GM12878 (cell line): ENCODE results near the gene PPP1R1C. TPM values are rescaled to one million over a fixed set of nuclear protein-coding genes. Genes with fewer than 3 reads are reported as not detected.
A peak's percentile ranks its signal among the peaks of the same experiment; 100 is the strongest.

Experiments used
- ATAC-seq: fragments of 200-7000 bp; cut with Tn5 transposase; 3 replicates; pipeline ENCODE4 v1.9.1; 2020; ENCODE audit warnings: mild to moderate bottlenecking, moderate library complexity
- BruUV-seq: library from RNA; stranded (reverse); fragments of 400-500 nt; replicated peaks from 2 replicates; lab custom pipeline; 2021; lab: Mats Ljungman, UMichigan
- CTCF ChIA-PET: fragments of 300-600 bp; sonication (Branson Sonifier 250); formaldehyde crosslinking; extraction: SDS; loops from one replicate; lab custom pipeline; 2021; ENCODE audit warnings: inconsistent platforms; lab: Yijun Ruan, JAX
- POLR2A ChIA-PET: fragments of 350-600 bp; formaldehyde crosslinking; extraction: SDS; loops from one replicate; lab custom pipeline; 2021; ENCODE audit warnings: inconsistent platforms; lab: Charles Lee
- RAD21 ChIA-PET: fragments of 300-600 bp; sonication (Branson Sonifier 250); formaldehyde crosslinking; loops from one replicate; lab custom pipeline; 2023; ENCODE audit warnings: antibody characterized with exemption; ENCODE audit not compliant: unreplicated experiment; lab: Charles Lee
- SMC1A ChIA-PET: fragments of 300-600 bp; sonication (Branson Sonifier 250); formaldehyde crosslinking; loops from one replicate; lab custom pipeline; 2023; ENCODE audit not compliant: unreplicated experiment, uncharacterized antibody; lab: Charles Lee
- DNase-seq: peaks from one replicate; pipeline ENCODE4 v3.0.0-alpha.2; 2011; ENCODE audit warnings: low read depth, low spot score
- FAIRE-seq: peaks from 3 replicates; lab custom pipeline; 2011; peaks lifted over from hg19 to GRCh38; lab: Jason Lieb, UNC
- H2AFZ ChIP-seq: 2 replicates; pipeline ENCODE4 v1.6.0; 2011; ENCODE audit warnings: low read depth, low read length, control low read depth; ENCODE audit not compliant: control insufficient read depth
- H3K27ac ChIP-seq: 2 replicates; pipeline ENCODE4 v1.5.1; 2011; ENCODE audit warnings: control low read depth; ENCODE audit not compliant: control insufficient read depth, insufficient read depth
- H3K27me3 ChIP-seq, 2 experiments: replicated peaks in 1 of 2; 2 replicates each; pipeline versions ENCODE4 v1.6.0 to v1.6.1; 2011; ENCODE audit warnings: low read length in 1 of 2; ENCODE audit not compliant: control insufficient read depth in 2 of 2, insufficient read depth in 2 of 2
- H3K36me3 ChIP-seq, 2 experiments: 2 replicates each; pipeline ENCODE4 v1.5.1; 2011; ENCODE audit warnings: low read length in 1 of 2; ENCODE audit not compliant: control insufficient read depth in 2 of 2, insufficient read depth in 2 of 2
- H3K4me1 ChIP-seq: 2 replicates; pipeline ENCODE4 v1.6.1; 2011; ENCODE audit warnings: mild to moderate bottlenecking, low read length, moderate library complexity, mixed read lengths; ENCODE audit not compliant: control insufficient read depth, insufficient read depth
- H3K4me2 ChIP-seq: 2 replicates; pipeline ENCODE4 v1.6.0; 2011; ENCODE audit warnings: control low read depth; ENCODE audit not compliant: control insufficient read depth, insufficient read depth
- H3K4me3 ChIP-seq: fragments of 200-600 bp; sonication (generic); 2 replicates; pipeline ENCODE4 v1.5.1; 2016
- H3K79me2 ChIP-seq: 2 replicates; pipeline ENCODE4 v1.6.0; 2011; ENCODE audit warnings: low read length; ENCODE audit not compliant: control insufficient read depth, insufficient read depth
- H3K9ac ChIP-seq: 2 replicates; pipeline ENCODE4 v1.8.0; 2011; ENCODE audit warnings: low read length, control low read depth, mixed read lengths; ENCODE audit not compliant: control insufficient read depth, insufficient read depth
- H3K9me3 ChIP-seq: replicated peaks from 3 replicates; pipeline ENCODE4 v1.5.1; 2011; ENCODE audit warnings: mild to moderate bottlenecking, low read length; ENCODE audit not compliant: control insufficient read depth, insufficient read depth
- H4K20me1 ChIP-seq: 2 replicates; pipeline ENCODE4 v1.6.0; 2011; ENCODE audit not compliant: control insufficient read depth, insufficient read depth
- BMI1 ChIP-seq: fragments of 450-650 bp; IDR thresholded peaks from 2 replicates; pipeline ENCODE4 v1.6.1; 2016; ENCODE audit warnings: mild to moderate bottlenecking, moderate library complexity, borderline replicate concordance
- E2F4 ChIP-seq: IDR thresholded peaks from 2 replicates; pipeline ENCODE4 v1.6.1; 2012; ENCODE audit warnings: low read depth, low read length, improper control_type of control experiment
- E4F1 ChIP-seq: fragments of 450-650 bp; IDR thresholded peaks from 2 replicates; pipeline ENCODE4 v1.6.1; 2018; ENCODE audit warnings: borderline replicate concordance, mild to moderate bottlenecking; ENCODE audit not compliant: partially characterized antibody
- FOXK2 ChIP-seq: fragments of 450-650 bp; IDR thresholded peaks from 2 replicates; pipeline ENCODE4 v1.6.1; 2017; ENCODE audit warnings: mild to moderate bottlenecking, moderate library complexity
- HDAC2 ChIP-seq: fragments of 200-600 bp; sonication (generic); IDR thresholded peaks from 2 replicates; pipeline ENCODE4 v1.6.1; 2017
- HSF1 ChIP-seq: fragments of 150-350 bp; IDR thresholded peaks from 2 replicates; pipeline ENCODE4 v1.6.1; 2014; ENCODE audit warnings: mild to moderate bottlenecking, low read depth, low read length
- LARP7 ChIP-seq: fragments of 450-650 bp; IDR thresholded peaks from 2 replicates; pipeline ENCODE4 v1.6.1; 2017; ENCODE audit warnings: mild to moderate bottlenecking
- NFIC ChIP-seq: IDR thresholded peaks from 2 replicates; pipeline ENCODE4 v1.6.1; 2012; ENCODE audit warnings: low read depth, mild to moderate bottlenecking, inconsistent platforms, low read length, moderate library complexity
- NR2F1 ChIP-seq: fragments of 450-650 bp; conservative IDR thresholded peaks from 2 replicates; pipeline ENCODE4 v1.6.1; 2017; ENCODE audit warnings: mild to moderate bottlenecking
- POU2F2 ChIP-seq: IDR thresholded peaks from 3 replicates; pipeline ENCODE4 v1.6.1; 2011; ENCODE audit warnings: low read depth, mild to moderate bottlenecking, low read length, borderline replicate concordance
- PRDM15 ChIP-seq: fragments of 450-650 bp; formaldehyde crosslinking; IDR thresholded peaks from 2 replicates; pipeline ENCODE4 v1.4.0; 2020; ENCODE audit warnings: mild to moderate bottlenecking, moderate library complexity
- ZBED1 ChIP-seq: IDR thresholded peaks from 2 replicates; pipeline ENCODE4 v1.6.1; 2016; ENCODE audit warnings: borderline replicate concordance
- WGBS: methylation state at CpG from one replicate; pipeline ENCODE4 v1.1.6; 2016; ENCODE audit warnings: low lambda C conversion rate; ENCODE audit not compliant: insufficient replicate concordance, insufficient coverage; ENCODE audit errors: missing lambda C conversion rate; 5-methylcytosine and 5-hydroxymethylcytosine counted together
- in situ Hi-C: fragments of 300-500 bp; cut with MboI; formaldehyde crosslinking; loops from 9 replicates; pipeline ENCODE4 v1.14.3; 2018; ENCODE audit warnings: mixed read lengths
- intact Hi-C: fragments of 100-400 bp; cut with micrococcal nuclease; formaldehyde crosslinking; loops from one replicate; pipeline ENCODE4 v1.14.2; 2022; ENCODE audit not compliant: unreplicated experiment
- polyA plus RNA-seq, 11 experiments: library from polyadenylated mRNA; depleted of rRNA in 4 of 11; unstranded in 6 of 11; stranded (reverse) in 5 of 11; fragments of >200 nt; fragmentation: Nextera tagmentation in 4 of 11; fragmentation: Illumina TruSeq in 1 of 11; extraction: Ambion mirVana in 4 of 11; extraction: Trizol in 1 of 11; gene quantifications; 1 replicate in 1 of 11; 2 replicates in 10 of 11; pipeline versions ENCODE4 v1.2.1 to v1.2.3, GENCODE V29; 2011 to 2016; ENCODE audit warnings: inconsistent platforms in 2 of 11, missing spikeins in 2 of 11, low read depth in 1 of 11
- total RNA-seq, 4 experiments: library from RNA; depleted of rRNA in 3 of 4; stranded (reverse); fragments of >200 nt in 3 of 4; fragmentation: Illumina TruSeq in 1 of 4; extraction: Trizol in 1 of 4; gene quantifications; 2 replicates each; pipeline versions ENCODE4 v1.2.1 to v1.2.3, GENCODE V29; 2013 to 2021

Gene PPP1R1C
- total and polyA plus RNA-seq, 10 of the 15 experiments (the other 5 are each of a cell fraction or from before 2014, with no cell fraction given) = 0.11 TPM; not detected in 9

GRCh38 chr2:182014284-182014683 lies 28.6 kb downstream of the PPP1R1C start:
- BruUV-seq = no TSS peak
- Histone ChIP-seq H3K79me2 (no peaks in the 10 kb centered on the region), H3K4me1 (no peaks in the 10 kb centered on the region), H2AFZ (no peak overlapping the region), H3K9me3 (no peaks in the 10 kb centered on the region; the same call in 2 of the 3 replicates), H3K27ac (no peak overlapping the region), H4K20me1 (no peaks in the 10 kb centered on the region), H3K4me3 (no peak overlapping the region), H3K9ac (no peak overlapping the region), H3K36me3 (no peaks in the 10 kb centered on the region), H3K27me3 (no peaks in the 10 kb centered on the region; a peak in 2 of 4 replicates), H3K4me2 (no peak overlapping the region)
- CTCF ChIA-PET = no interaction called here
- TF ChIP-seq HDAC2 = no peak
- no peak for TF ChIP-seq PRDM15 (CRISPR knock-in tag)
- TF ChIP-seq NR2F1 = no peak
- no peak for TF ChIP-seq E4F1
- no peak for TF ChIP-seq E2F4
- no peak for TF ChIP-seq HSF1
- no peak for TF ChIP-seq LARP7
- no peak for TF ChIP-seq BMI1
- TF ChIP-seq POU2F2 = no peak
- TF ChIP-seq NFIC = no peak
- no peak for TF ChIP-seq ZBED1
- no peak for TF ChIP-seq FOXK2
- SMC1A ChIA-PET = no interaction called here
- POLR2A ChIA-PET = no interaction called here
- DNase-seq (no peak), FAIRE-seq (no peak), ATAC-seq (peak; percentile 46; the same call in 1 of the 3 replicates)
- RAD21 ChIA-PET = no interaction called here
- in situ Hi-C loops (no loop called here), intact Hi-C loops (no loop called here)
- 15% methylated on average over 5 of the region's 5 CpGs for WGBS
